Left ventricle myocardium inferior (tissue), 1 donor: Measurements from ENCODE around the gene SEMA4A. TPM values are rescaled to one million over a fixed set of nuclear protein-coding genes. Genes with fewer than 3 reads are reported as not detected.

Experiments used
- DNase-seq: peaks from one replicate; pipeline ENCODE4 v3.0.0-alpha.2; 2020
- H3K27ac ChIP-seq: fragments of 200-600 bp; replicated peaks from 2 replicates; pipeline ENCODE4 v1.8.0; 2021
- H3K27me3 ChIP-seq: fragments of 200-600 bp; 2 replicates; pipeline ENCODE4 v1.8.0; 2021; ENCODE audit warnings: low read depth
- H3K36me3 ChIP-seq: fragments of 200-600 bp; 2 replicates; pipeline ENCODE4 v1.8.0; 2021
- H3K4me1 ChIP-seq: fragments of 200-600 bp; 2 replicates; pipeline ENCODE4 v1.8.0; 2021
- H3K4me3 ChIP-seq: fragments of 200-600 bp; 2 replicates; pipeline ENCODE4 v1.8.0; 2021; ENCODE audit warnings: mild to moderate bottlenecking, moderate library complexity
- H3K9me3 ChIP-seq: fragments of 200-600 bp; replicated peaks from 2 replicates; pipeline ENCODE4 v1.8.0; 2021
- CTCF ChIP-seq: fragments of 200-600 bp; IDR thresholded peaks from 2 replicates; pipeline ENCODE4 v1.8.0; 2021; ENCODE audit warnings: antibody characterized with exemption, mild to moderate bottlenecking, borderline replicate concordance
- intact Hi-C: fragments of 100-400 bp; cut with micrococcal nuclease; formaldehyde crosslinking; loops from one replicate; pipeline ENCODE4 v1.11.0; 2022
- total RNA-seq: library from RNA; stranded (reverse); fragmentation: NEBNext Ultra II Directional; extraction: Animal tissue kit (Norgen Biotek cat#: 25700); gene quantifications from one replicate; pipeline ENCODE4 v1.2.1, GENCODE V29; 2021
- donor health status: DM: no; HTN: yes; CAD: no; lungs with severe emphysema.

The SEMA4A gene
- total RNA-seq, 1 donor from 2014 or later: 1.0 TPM

GRCh38 chr1:156150333-156151011, 2.9 kb upstream of the SEMA4A start:
- Histone ChIP-seq H3K36me3 (no peaks in the 10 kb centered on the region), H3K9me3 (no peaks in the 10 kb centered on the region), H3K4me3 (no peak overlapping the region), H3K4me1 (peaks cover 18% of the 10 kb centered on the region), H3K27me3 (peaks cover 39% of the 10 kb centered on the region), H3K27ac (no peak overlapping the region)
- TF ChIP-seq CTCF: no peak
- intact Hi-C loops: loop anchor here (10.0 kb wide), 1 partner anchor 54 kb away; no protein-coding TSS in a partner anchor
- DNase-seq: no peak

GRCh38 chr1:156151093-156151688, 2.2 kb upstream of the SEMA4A start:
- H3K27me3 ChIP-seq: peaks cover 39% of the 10 kb centered on the region
- intact Hi-C loops: loop anchor here (10.0 kb wide), 1 partner anchor 54 kb away; no protein-coding TSS in a partner anchor

GRCh38 chr1:156152628-156153027, 757 bp upstream of the SEMA4A start:
- H3K36me3 ChIP-seq: no peaks in the 10 kb centered on the region
- intact Hi-C loops: loop anchor here (10.0 kb wide), 1 partner anchor 52 kb away; no protein-coding TSS in a partner anchor
- no peak for DNase-seq
- no peaks in the 10 kb centered on the region for H3K4me1 ChIP-seq
- no peak overlapping the region for H3K4me3 ChIP-seq
- peaks cover 39% of the 10 kb centered on the region for H3K27me3 ChIP-seq
- TF ChIP-seq CTCF: no peak
- no peaks in the 10 kb centered on the region for H3K9me3 ChIP-seq
- H3K27ac ChIP-seq: no peak overlapping the region

More at GRCh38 chr1:156151093-156151688, 2.2 kb upstream of the SEMA4A start:
- DNase-seq: no peak
- H3K27ac ChIP-seq: no peak overlapping the region
- no peaks in the 10 kb centered on the region for H3K36me3 ChIP-seq
- no peak overlapping the region for H3K4me3 ChIP-seq
- TF ChIP-seq CTCF: no peak
- peaks cover 10% of the 10 kb centered on the region for H3K4me1 ChIP-seq
- no peaks in the 10 kb centered on the region for H3K9me3 ChIP-seq

GRCh38 chr1:156154317-156154749, 948 bp downstream of the SEMA4A start:
- TF ChIP-seq CTCF: no peak
- Histone ChIP-seq H3K27ac (no peak overlapping the region), H3K9me3 (no peaks in the 10 kb centered on the region), H3K4me1 (no peaks in the 10 kb centered on the region), H3K27me3 (peaks cover 39% of the 10 kb centered on the region), H3K36me3 (no peaks in the 10 kb centered on the region), H3K4me3 (no peak overlapping the region)
- intact Hi-C loops: loop anchor here (10.0 kb wide), 1 partner anchor 50 kb away; no protein-coding TSS in a partner anchor
- no peak for DNase-seq

- Histone ChIP-seq H3K36me3 (no peaks in the 10 kb centered on the region), H3K4me3 (no peak overlapping the region)
- intact Hi-C loops: loop anchor here (10.0 kb wide), 1 partner anchor 49 kb away; no protein-coding TSS in a partner anchor
These were observed 2.5 kb downstream of the SEMA4A start for GRCh38 chr1:156155756-156156510.

More at GRCh38 chr1:156155756-156156510, 2.5 kb downstream of the SEMA4A start:
- no peak for TF ChIP-seq CTCF
- DNase-seq: no peak
- Histone ChIP-seq H3K27ac (no peak overlapping the region), H3K4me1 (peaks cover 10% of the 10 kb centered on the region), H3K27me3 (peaks cover 24% of the 10 kb centered on the region), H3K9me3 (no peaks in the 10 kb centered on the region)
